ENCODE measurements around the gene PLLP. TPM values are rescaled to one million over a fixed set of nuclear protein-coding genes. Genes with fewer than 3 reads are reported as not detected.

Gene PLLP
- total RNA-seq, 1 experiment from 2014 or later = 3.1 TPM

Other genes with a start within 250 kb of the PLLP start
- gene CPNE2, start 192.1 kb downstream of the PLLP start, total RNA-seq (2021; ENCODE audit: unreplicated experiment) = 31.2 TPM
- 88.5 TPM for gene PSME3IP1, start 98.6 kb downstream of the PLLP start, total RNA-seq (2021; ENCODE audit: unreplicated experiment)
- 24.9 TPM for gene RSPRY1, start 98.3 kb downstream of the PLLP start, total RNA-seq (2021; ENCODE audit: unreplicated experiment)
- gene ARL2BP, start 39.4 kb downstream of the PLLP start, total RNA-seq (2021; ENCODE audit: unreplicated experiment) = 28.8 TPM
- gene CCL22, start 74.1 kb upstream of the PLLP start, total RNA-seq (2021; ENCODE audit: unreplicated experiment) = 0.66 TPM
- gene CX3CL1, start 87.8 kb upstream of the PLLP start, total RNA-seq (2021; ENCODE audit: unreplicated experiment) = 0.15 TPM
- gene CCL17, start 120.1 kb upstream of the PLLP start, total RNA-seq (2021; ENCODE audit: unreplicated experiment) = not detected
- 68.5 TPM for gene CIAPIN1, start 162.7 kb upstream of the PLLP start, total RNA-seq (2021; ENCODE audit: unreplicated experiment)
- 62.7 TPM for gene COQ9, start 162.8 kb upstream of the PLLP start, total RNA-seq (2021; ENCODE audit: unreplicated experiment)
- gene POLR2C, start 178.0 kb upstream of the PLLP start, total RNA-seq (2021; ENCODE audit: unreplicated experiment) = 74.4 TPM
- gene DOK4, start 201.8 kb upstream of the PLLP start, total RNA-seq (2021; ENCODE audit: unreplicated experiment) = 14.4 TPM